Vagina (tissue), 2 donors: ENCODE results near the gene EYS. TPM values are rescaled to one million over a fixed set of nuclear protein-coding genes. Genes with fewer than 3 reads are reported as not detected.
"Not testable (repeated sequence)": the region's sequence is repeated elsewhere in the genome, so short reads cannot be mapped to it uniquely, and the experiment has no call there.

ENCODE experiments used
- DNase-seq, 2 donors: peaks; one replicate each; pipeline ENCODE4 v3.0.0-alpha.2; 2017; ENCODE audit errors: extremely low spot score in 2 of 2
- H3K27ac ChIP-seq: fragments of 200-600 bp; sonication (generic); one replicate; pipeline ENCODE4 v1.5.1; 2019
- H3K27me3 ChIP-seq: fragments of 200-600 bp; sonication (generic); one replicate; pipeline ENCODE4 v1.5.1; 2019
- H3K36me3 ChIP-seq, 2 donors: fragments of 200-600 bp; sonication (generic); one replicate each; pipeline ENCODE4 v1.5.1; 2017 to 2019
- H3K4me1 ChIP-seq: fragments of 200-600 bp; sonication (generic); one replicate; pipeline ENCODE4 v1.5.1; 2019
- H3K4me3 ChIP-seq, 2 donors: fragments of 200-600 bp; sonication (generic); 1 replicate in 1 of 2; 2 replicates in 1 of 2; pipeline ENCODE4 v1.5.1; 2016 to 2019
- H3K9me3 ChIP-seq: fragments of 200-600 bp; sonication (generic); one replicate; pipeline ENCODE4 v1.5.1; 2019
- POLR2A ChIP-seq, 2 donors: fragments of 450-650 bp; IDR thresholded peaks; one replicate each; pipeline ENCODE4 v1.6.1; 2017; ENCODE audit warnings: antibody characterized with exemption in 2 of 2, mild to moderate bottlenecking in 2 of 2, moderate library complexity in 2 of 2
- POLR2AphosphoS5 ChIP-seq, 2 donors: sonication (generic); formaldehyde crosslinking; IDR thresholded peaks; one replicate each; pipeline ENCODE4 v1.9.0; 2017; ENCODE audit warnings: antibody characterized with exemption in 2 of 2, mild to moderate bottlenecking in 2 of 2, low read depth in 1 of 2; ENCODE audit not compliant: insufficient read depth in 1 of 2
- intact Hi-C: fragments of 100-400 bp; cut with DNase I; formaldehyde crosslinking; loops from one replicate; pipeline ENCODE4 v1.15.1; 2023
- total RNA-seq: library from RNA; depleted of rRNA; stranded (reverse); fragments of >200 nt; gene quantifications from one replicate; pipeline ENCODE4 v1.2.3, GENCODE V29; 2016
- TF ChIP-seq, protein P1 (sequence below), 3 experiments: fragments of 450-650 bp in 2 of 3; fragments of 200-600 bp in 1 of 3; sonication (generic) in 1 of 3; IDR thresholded peaks; one replicate each; pipeline ENCODE4 v1.5.1; 2017 to 2019; ENCODE audit warnings: antibody characterized with exemption in 3 of 3, mild to moderate bottlenecking in 2 of 3, moderate library complexity in 2 of 3

EYS gene
- total RNA-seq, 1 donor from 2014 or later: not detected

DNA sequence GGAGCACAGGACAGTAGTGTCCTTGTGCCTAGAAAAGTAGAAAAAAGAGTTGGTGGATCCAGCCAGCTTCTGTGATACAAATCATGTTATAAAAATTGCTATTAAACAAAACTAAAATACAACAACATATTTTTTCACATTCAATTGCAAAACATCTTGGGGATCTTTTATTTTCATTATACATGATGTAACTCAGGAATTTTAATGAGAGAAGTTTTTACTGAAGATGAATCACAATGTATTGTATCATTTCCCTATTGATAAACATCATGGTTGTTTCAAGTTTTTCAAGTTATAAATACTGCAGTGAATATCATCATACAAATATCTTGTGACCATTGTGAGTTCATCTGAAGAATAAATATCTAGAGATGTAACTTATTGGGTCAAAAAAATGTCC lies 1463.4 kb downstream of the EYS start:
- no peak overlapping the region for H3K27ac ChIP-seq
- TF ChIP-seq POLR2AphosphoS5 (IDR thresholded peaks at IDR 0.05; ENCODE audit: insufficient read depth in 1 of 2, low read depth in 1 of 2) (no peak), POLR2A (IDR thresholded peaks at IDR 0.05) (no peak)
- TF ChIP-seq, protein P1, sequence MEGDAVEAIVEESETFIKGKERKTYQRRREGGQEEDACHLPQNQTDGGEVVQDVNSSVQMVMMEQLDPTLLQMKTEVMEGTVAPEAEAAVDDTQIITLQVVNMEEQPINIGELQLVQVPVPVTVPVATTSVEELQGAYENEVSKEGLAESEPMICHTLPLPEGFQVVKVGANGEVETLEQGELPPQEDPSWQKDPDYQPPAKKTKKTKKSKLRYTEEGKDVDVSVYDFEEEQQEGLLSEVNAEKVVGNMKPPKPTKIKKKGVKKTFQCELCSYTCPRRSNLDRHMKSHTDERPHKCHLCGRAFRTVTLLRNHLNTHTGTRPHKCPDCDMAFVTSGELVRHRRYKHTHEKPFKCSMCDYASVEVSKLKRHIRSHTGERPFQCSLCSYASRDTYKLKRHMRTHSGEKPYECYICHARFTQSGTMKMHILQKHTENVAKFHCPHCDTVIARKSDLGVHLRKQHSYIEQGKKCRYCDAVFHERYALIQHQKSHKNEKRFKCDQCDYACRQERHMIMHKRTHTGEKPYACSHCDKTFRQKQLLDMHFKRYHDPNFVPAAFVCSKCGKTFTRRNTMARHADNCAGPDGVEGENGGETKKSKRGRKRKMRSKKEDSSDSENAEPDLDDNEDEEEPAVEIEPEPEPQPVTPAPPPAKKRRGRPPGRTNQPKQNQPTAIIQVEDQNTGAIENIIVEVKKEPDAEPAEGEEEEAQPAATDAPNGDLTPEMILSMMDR (IDR thresholded peaks at IDR 0.05): no peak
- intact Hi-C loops: no loop called here
- DNase-seq: no peak
- H3K27me3 ChIP-seq: no peaks in the 10 kb centered on the region
- H3K36me3 ChIP-seq: no peaks in the 10 kb centered on the region
- no peaks in the 10 kb centered on the region for H3K9me3 ChIP-seq
- H3K4me3 ChIP-seq: no peak overlapping the region
- no peaks in the 10 kb centered on the region for H3K4me1 ChIP-seq

DNA sequence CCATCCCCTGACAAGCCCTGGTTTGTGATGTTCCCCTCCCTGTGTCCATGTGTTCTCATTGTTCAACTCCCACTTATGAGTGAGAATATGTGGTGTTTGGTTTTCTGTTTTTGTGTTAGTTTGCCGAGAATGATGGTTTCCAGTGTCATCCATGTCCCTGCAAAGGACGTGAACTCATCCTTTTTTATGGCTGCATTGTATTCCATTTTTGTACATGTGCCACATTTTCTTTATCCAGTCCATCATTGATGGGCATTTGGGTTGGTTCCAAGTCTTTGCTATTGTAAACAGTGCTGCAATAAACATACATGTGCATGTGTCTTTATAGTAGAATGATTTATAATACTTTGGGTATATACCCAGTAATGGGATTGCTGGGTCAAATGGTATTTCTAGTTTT lies 1468.1 kb downstream of the EYS start:
- H3K4me3 ChIP-seq, H3K9me3 ChIP-seq, intact Hi-C loops, H3K27ac ChIP-seq, DNase-seq, H3K27me3 ChIP-seq, H3K4me1 ChIP-seq, H3K36me3 ChIP-seq: not testable (repeated sequence)

DNA sequence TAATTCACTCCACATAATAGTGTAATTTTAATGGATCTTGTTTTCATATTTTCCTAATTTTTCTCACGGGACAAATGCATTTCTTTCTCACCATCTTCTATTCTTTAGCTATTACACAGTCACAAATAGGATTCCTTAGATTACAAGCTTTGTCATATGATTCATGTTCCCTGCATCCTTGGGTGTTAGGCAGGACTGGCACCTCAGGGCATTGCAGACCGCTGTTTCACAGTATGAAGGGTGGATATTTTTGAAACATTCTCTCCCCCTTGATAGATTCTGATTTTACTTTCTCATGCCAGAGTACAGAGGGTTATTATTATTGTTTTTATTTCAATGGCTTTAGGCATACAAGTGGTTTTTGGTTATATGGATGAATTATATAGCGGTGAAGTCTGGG lies 1469.0 kb downstream of the EYS start:
- no peaks in the 10 kb centered on the region for H3K36me3 ChIP-seq
- no peaks in the 10 kb centered on the region for H3K9me3 ChIP-seq
- no peak overlapping the region for H3K27ac ChIP-seq
- TF ChIP-seq, protein P1 (IDR thresholded peaks at IDR 0.05): no peak
- TF ChIP-seq POLR2A (IDR thresholded peaks at IDR 0.05) (no peak), POLR2AphosphoS5 (IDR thresholded peaks at IDR 0.05; ENCODE audit: insufficient read depth in 1 of 2, low read depth in 1 of 2) (no peak)
- H3K4me1 ChIP-seq: no peaks in the 10 kb centered on the region
- H3K27me3 ChIP-seq: no peaks in the 10 kb centered on the region
- DNase-seq: no peak
- H3K4me3 ChIP-seq: no peak overlapping the region
- intact Hi-C loops: no loop called here

DNA sequence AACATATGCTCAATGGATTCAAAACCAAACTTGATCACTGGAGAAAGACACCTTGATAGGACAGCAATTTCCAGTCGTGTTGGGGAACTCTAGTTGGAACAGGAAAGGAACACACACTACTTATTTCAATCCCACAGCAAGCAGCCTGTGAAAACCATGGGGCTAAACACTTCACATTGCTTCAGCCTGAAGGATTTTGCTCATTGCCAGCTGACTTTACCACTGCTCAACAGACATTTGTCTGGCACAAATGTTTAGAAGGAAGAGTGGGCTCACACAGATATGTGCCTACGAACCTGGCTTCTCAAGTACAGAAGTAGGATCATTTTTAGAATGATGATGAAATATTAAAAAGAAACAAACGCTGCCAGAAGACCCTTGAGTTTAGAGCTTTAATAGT lies 1473.3 kb downstream of the EYS start:
- TF ChIP-seq POLR2A (IDR thresholded peaks at IDR 0.05): no peak
- TF ChIP-seq, protein P1 (IDR thresholded peaks at IDR 0.05): no peak
- no peak for TF ChIP-seq POLR2AphosphoS5 (IDR thresholded peaks at IDR 0.05; ENCODE audit: insufficient read depth in 1 of 2, low read depth in 1 of 2)
- intact Hi-C loops: no loop called here
- Histone ChIP-seq H3K4me1 (no peaks in the 10 kb centered on the region), H3K9me3 (no peaks in the 10 kb centered on the region), H3K36me3 (no peaks in the 10 kb centered on the region), H3K4me3 (no peak overlapping the region), H3K27me3 (no peaks in the 10 kb centered on the region), H3K27ac (no peak overlapping the region)
- DNase-seq: no peak

DNA sequence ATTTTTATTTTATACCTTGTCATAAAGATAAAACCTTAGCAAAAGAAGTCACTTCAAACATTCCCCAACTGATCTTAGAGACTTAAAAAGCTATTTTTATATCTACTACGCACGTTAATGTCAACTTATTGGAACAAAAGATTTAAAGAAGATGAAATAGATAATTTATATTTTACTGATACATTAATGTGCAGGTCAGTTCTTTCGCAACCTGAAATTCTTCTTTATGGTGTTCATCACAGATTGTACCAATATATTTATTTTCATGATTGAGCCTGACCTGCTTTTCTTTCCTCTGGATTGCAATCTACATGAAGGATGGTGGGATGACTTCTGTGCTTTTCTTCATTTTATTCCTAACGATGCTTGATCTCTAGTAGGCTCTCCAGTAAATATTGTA lies 1475.1 kb downstream of the EYS start:
- Histone ChIP-seq H3K27me3 (no peaks in the 10 kb centered on the region), H3K27ac (no peak overlapping the region), H3K36me3 (no peaks in the 10 kb centered on the region), H3K4me3 (no peak overlapping the region), H3K9me3 (no peaks in the 10 kb centered on the region), H3K4me1 (no peaks in the 10 kb centered on the region)
- no peak for DNase-seq
- TF ChIP-seq POLR2AphosphoS5 (IDR thresholded peaks at IDR 0.05; ENCODE audit: insufficient read depth in 1 of 2, low read depth in 1 of 2) (no peak), POLR2A (IDR thresholded peaks at IDR 0.05) (no peak)
- TF ChIP-seq, protein P1 (IDR thresholded peaks at IDR 0.05): no peak
- intact Hi-C loops: no loop called here

DNA sequence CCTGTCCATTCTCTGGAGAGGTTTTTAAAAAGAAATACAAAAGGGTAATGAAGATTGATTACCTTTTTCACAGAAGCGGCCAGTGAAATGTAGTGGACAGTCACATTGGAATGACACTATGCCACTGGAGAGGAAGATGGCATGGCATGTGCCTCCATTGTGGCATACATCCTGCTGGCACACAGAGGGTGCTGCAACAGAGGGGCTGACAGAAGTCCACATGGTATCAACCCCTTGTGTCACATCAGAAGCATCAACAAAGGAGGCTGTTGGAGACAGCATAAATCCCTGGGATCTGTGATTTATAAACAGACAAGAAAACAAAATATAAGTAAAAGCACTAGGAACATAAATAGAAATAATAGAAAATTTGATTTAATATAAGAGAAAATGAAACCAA lies 1476.5 kb downstream of the EYS start:
- no peak for DNase-seq
- intact Hi-C loops: no loop called here
- Histone ChIP-seq H3K36me3 (no peaks in the 10 kb centered on the region), H3K4me1 (no peaks in the 10 kb centered on the region), H3K27me3 (no peaks in the 10 kb centered on the region), H3K4me3 (no peak overlapping the region), H3K27ac (no peak overlapping the region), H3K9me3 (no peaks in the 10 kb centered on the region)
- TF ChIP-seq POLR2AphosphoS5 (IDR thresholded peaks at IDR 0.05; ENCODE audit: insufficient read depth in 1 of 2, low read depth in 1 of 2) (no peak), POLR2A (IDR thresholded peaks at IDR 0.05) (no peak)
- TF ChIP-seq, protein P1 (IDR thresholded peaks at IDR 0.05): no peak
